ENCODE data around the gene DCTN2.

The DCTN2 gene

DNA sequence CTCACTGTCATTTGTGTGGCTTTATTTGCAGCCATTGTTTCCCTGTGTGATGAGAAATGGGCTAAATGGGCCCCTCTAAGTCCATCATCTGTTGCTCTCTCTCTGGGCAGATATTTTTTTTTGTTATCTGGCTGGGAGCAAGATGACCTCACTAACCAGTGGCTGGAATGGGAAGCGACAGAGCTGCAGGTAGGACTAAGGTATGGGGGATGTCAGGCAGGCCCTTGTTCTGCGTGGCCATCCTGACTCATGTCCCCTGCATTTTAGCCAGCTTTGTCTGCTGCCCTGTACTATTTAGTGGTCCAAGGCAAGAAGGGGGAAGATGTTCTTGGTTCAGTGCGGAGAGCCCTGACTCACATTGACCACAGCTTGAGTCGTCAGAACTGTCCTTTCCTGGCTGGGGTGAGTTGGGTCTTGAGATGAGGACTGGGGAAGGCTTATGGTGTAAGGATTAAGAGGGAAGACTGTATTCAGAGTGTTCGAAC lies 57.8 kb downstream of the DCTN2 start:
- Mint-ChIP-seq H3K4me3 (peak overlapping the region; percentile 96), H3K9me3 (no peaks in the 10 kb centered on the region), H3K36me3 (ENCODE audit: low read depth) (peaks cover 34% of the 10 kb centered on the region), H3K27me3 (ENCODE audit: low read depth, poor library complexity) (no peaks in the 10 kb centered on the region), H3K4me1 (peaks cover 16% of the 10 kb centered on the region), H3K27ac (peak overlapping the region; percentile 9)
- no peak for DNase-seq
- TF ChIP-seq, protein P1, sequence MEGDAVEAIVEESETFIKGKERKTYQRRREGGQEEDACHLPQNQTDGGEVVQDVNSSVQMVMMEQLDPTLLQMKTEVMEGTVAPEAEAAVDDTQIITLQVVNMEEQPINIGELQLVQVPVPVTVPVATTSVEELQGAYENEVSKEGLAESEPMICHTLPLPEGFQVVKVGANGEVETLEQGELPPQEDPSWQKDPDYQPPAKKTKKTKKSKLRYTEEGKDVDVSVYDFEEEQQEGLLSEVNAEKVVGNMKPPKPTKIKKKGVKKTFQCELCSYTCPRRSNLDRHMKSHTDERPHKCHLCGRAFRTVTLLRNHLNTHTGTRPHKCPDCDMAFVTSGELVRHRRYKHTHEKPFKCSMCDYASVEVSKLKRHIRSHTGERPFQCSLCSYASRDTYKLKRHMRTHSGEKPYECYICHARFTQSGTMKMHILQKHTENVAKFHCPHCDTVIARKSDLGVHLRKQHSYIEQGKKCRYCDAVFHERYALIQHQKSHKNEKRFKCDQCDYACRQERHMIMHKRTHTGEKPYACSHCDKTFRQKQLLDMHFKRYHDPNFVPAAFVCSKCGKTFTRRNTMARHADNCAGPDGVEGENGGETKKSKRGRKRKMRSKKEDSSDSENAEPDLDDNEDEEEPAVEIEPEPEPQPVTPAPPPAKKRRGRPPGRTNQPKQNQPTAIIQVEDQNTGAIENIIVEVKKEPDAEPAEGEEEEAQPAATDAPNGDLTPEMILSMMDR (IDR thresholded peaks at IDR 0.05): no peak

DNA sequence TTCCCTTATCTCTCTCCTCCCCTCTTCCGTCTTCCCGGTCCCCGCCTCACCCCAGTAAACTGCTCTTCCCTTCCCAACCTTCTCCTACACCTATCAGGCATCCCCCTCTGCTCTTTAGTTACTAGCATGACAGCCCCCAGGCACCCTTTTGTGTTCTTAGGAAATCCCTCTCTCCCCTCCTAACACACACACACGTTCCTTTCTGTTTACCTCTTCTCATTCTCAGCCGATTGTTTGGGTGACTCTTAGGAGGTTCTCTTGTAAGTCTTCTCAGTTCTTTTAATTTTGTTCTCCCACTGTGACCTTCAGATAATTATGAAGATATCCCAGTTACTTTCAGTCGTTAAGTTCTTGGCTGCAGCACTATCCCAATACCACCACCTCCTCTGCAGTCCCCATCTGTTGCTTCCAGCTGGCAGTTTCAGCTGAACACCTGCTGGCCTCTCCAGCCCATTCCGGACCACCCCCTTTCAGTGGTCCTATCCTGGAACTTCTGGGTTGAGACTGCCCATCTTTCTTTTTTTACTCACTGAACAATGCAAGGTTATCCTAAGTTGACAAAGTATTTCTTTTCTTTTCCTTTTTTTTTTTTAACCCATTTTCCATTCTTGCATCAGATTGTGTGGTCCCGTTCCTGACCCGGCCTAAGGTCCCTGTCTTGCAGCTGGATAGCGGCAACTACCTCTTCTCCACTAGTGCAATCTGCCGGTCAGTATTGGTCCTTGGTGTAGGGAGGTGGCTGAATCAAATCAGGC lies 58.4 kb downstream of the DCTN2 start:
- TF ChIP-seq, protein P1 (IDR thresholded peaks at IDR 0.05): no peak
- DNase-seq: no peak

DNA sequence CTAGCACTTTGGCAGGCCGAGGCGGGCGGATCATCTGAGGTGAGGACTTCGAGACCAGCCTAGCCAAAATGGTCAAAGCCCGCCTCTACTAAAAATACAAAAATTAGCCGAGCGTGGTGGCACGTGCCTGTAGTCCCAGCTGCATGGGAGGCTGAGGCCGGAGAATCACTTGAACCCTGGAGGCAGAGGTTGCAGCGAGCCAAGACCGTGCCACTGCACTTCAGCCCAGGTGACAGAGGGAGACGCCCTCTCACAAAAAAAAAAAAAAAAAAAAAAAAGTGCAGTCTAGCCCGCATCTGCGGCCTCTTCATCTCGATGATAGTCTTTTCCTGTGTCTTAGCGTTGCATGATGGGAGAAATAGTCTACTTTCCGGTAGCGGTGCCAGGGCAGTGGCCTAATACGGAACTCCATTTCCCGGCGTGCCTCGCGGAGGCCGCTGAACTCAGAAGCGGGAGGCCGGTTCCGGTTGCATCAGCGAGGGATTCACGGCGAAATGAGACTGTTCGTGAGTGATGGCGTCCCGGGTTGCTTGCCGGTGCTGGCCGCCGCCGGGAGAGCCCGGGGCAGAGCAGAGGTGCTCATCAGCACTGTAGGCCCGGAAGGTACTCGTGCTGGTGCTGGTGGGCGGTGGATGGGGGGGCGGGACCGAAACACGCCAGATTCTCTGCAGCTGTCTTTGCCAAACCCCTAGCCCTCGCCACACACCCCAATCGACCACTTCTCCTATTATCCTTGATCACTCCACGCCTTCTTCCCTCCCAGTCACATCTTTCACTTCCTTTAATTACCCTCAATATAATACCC lies 59.2 kb downstream of the DCTN2 start, which contains the start of gene MARS1:
MARS1 (plus strand) TSS at position 472 of the 805 bp plus-strand sequence; CDS start at position 495, 23 bp downstream.
- DNase-seq: peak; percentile 83
- peaks cover 31% of the 10 kb centered on the region for H3K36me3 Mint-ChIP-seq (ENCODE audit: low read depth)
- peak within 1 kb of the TSS; percentile 94 for H3K27ac Mint-ChIP-seq
- peaks cover 9% of the 10 kb centered on the region for H3K27me3 Mint-ChIP-seq (ENCODE audit: low read depth, poor library complexity)
- peaks cover 16% of the 10 kb centered on the region for H3K4me1 Mint-ChIP-seq
- peak within 1 kb of the TSS; percentile 96 for H3K4me3 Mint-ChIP-seq
- TF ChIP-seq, protein P1 (IDR thresholded peaks at IDR 0.05): no peak
- no peaks in the 10 kb centered on the region for H3K9me3 Mint-ChIP-seq

More for the DNA sequence above, 58.4 kb downstream of the DCTN2 start:
- Mint-ChIP-seq H3K27me3 (ENCODE audit: low read depth, poor library complexity) (peaks cover 2% of the 10 kb centered on the region), H3K4me1 (peaks cover 16% of the 10 kb centered on the region), H3K27ac (peak overlapping the region; percentile 94), H3K36me3 (ENCODE audit: low read depth) (peaks cover 34% of the 10 kb centered on the region), H3K4me3 (peak overlapping the region; percentile 96), H3K9me3 (no peaks in the 10 kb centered on the region)

DNA sequence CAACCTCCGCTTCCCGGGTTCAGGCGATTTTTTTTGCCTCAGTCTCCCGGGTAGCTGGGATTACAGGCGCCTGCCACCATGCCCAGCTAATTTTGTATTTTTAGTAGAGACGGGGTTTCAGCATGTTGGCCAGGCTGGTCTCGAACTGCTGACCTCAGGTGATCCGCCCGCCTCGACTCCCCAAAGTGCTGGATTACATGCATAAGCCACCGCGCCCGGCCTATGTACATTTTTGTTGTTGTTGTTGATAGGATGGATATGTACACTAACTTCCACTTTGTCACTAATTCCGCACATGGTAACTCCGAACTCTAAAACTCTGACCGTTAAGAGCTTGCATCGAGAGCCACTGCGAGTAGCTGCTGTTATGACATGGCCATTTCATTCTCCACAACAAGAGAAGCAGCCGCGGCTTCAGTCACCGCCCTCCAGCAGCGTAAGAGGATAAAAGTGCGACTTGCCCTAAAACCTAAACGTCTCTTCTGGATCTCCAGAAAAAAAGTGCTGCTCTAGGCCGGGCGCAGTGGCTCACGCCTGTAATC lies 59.9 kb downstream of the DCTN2 start:
- TF ChIP-seq, protein P1 (IDR thresholded peaks at IDR 0.05): no peak
- Mint-ChIP-seq H3K36me3 (ENCODE audit: low read depth) (peaks cover 26% of the 10 kb centered on the region), H3K9me3 (no peaks in the 10 kb centered on the region), H3K27ac (no peak overlapping the region), H3K4me1 (peaks cover 16% of the 10 kb centered on the region), H3K27me3 (ENCODE audit: low read depth, poor library complexity) (peaks cover 15% of the 10 kb centered on the region), H3K4me3 (peak overlapping the region; percentile 96)
- DNase-seq: no peak

DNA sequence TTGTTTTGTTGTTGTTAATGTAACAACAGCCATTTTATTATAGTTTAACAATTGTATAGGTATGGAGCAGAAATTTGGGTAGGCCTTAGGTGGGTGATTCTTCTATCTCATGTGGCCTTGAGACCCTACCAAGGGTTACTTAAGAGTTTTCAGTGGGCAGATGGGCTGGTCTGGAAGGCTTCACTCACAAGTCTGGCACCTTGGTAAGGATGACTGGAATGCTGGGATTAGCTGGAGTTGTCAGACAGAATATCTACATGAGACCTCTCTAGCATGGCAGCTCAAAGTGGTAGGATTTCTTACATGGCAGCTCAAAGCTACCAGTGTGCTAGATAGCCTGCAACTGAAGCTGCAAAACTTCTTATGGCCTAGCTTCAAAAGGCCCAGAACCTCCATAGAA lies 61.3 kb downstream of the DCTN2 start:
- Mint-ChIP-seq H3K4me3 (no peak overlapping the region), H3K9me3 (no peaks in the 10 kb centered on the region), H3K36me3 (ENCODE audit: low read depth) (peaks cover 13% of the 10 kb centered on the region), H3K27ac (no peak overlapping the region), H3K27me3 (ENCODE audit: low read depth, poor library complexity) (peaks cover 30% of the 10 kb centered on the region), H3K4me1 (peaks cover 15% of the 10 kb centered on the region)
- TF ChIP-seq, protein P1 (IDR thresholded peaks at IDR 0.05): no peak
- no peak for DNase-seq

All from nephron progenitor cell (in vitro differentiated cells).